OCI-LY7 (cell line): ENCODE measurements around the gene MANSC1. TPM values are rescaled to one million over a fixed set of nuclear protein-coding genes. Genes with fewer than 3 reads are reported as not detected.
A peak's percentile ranks its signal among the peaks of the same experiment; 100 is the strongest.

Experiments
- BruUV-seq: library from RNA; stranded (reverse); fragments of 400-500 nt; replicated peaks from 2 replicates; lab custom pipeline; 2021; lab: Mats Ljungman, UMichigan
- CTCF ChIA-PET: fragments of 300-600 bp; sonication (Branson Sonifier 250); formaldehyde crosslinking; loops from one replicate; lab custom pipeline; 2022; ENCODE audit warnings: antibody characterized with exemption; ENCODE audit not compliant: unreplicated experiment; lab: Charles Lee
- POLR2A ChIA-PET: fragments of 300-600 bp; sonication (Branson Sonifier 250); formaldehyde crosslinking; loops from one replicate; lab custom pipeline; 2022; ENCODE audit warnings: antibody characterized with exemption; lab: Charles Lee
- DNase-seq: peaks from one replicate; pipeline ENCODE4 v3.0.0-alpha.2; 2015; ENCODE audit warnings: low spot score
- H2AFZ ChIP-seq: fragments of 200-600 bp; sonication (generic), shearing (Covaris generic); 2 replicates; pipeline ENCODE4 v1.6.1; 2014; ENCODE audit warnings: mild to moderate bottlenecking, antibody characterized with exemption, low read length, moderate library complexity
- H3K27ac ChIP-seq: fragments of 200-600 bp; sonication (generic); 2 replicates; pipeline ENCODE4 v1.5.1; 2014; ENCODE audit warnings: mixed run types, low read depth, mild to moderate bottlenecking, moderate library complexity, low read length, inconsistent platforms; ENCODE audit not compliant: poor library complexity, severe bottlenecking
- H3K36me3 ChIP-seq: fragments of 200-600 bp; sonication (generic); 2 replicates; pipeline ENCODE4 v1.6.1; 2014; ENCODE audit warnings: mild to moderate bottlenecking, antibody characterized with exemption, low read length, moderate library complexity, mixed read lengths; ENCODE audit not compliant: insufficient read depth
- H3K4me1 ChIP-seq: fragments of 200-600 bp; sonication (generic); 2 replicates; pipeline ENCODE4 v1.5.1; 2014; ENCODE audit warnings: mild to moderate bottlenecking, low read length; ENCODE audit not compliant: insufficient read depth, poor library complexity, severe bottlenecking
- H3K4me2 ChIP-seq: fragments of 200-600 bp; sonication (generic); 2 replicates; pipeline ENCODE4 v1.6.1; 2014; ENCODE audit warnings: mild to moderate bottlenecking, low read length
- H3K4me3 ChIP-seq: fragments of 200-600 bp; sonication (generic); 2 replicates; pipeline ENCODE4 v1.5.1; 2014; ENCODE audit warnings: mild to moderate bottlenecking, low read depth, low read length; ENCODE audit not compliant: poor library complexity, severe bottlenecking
- H3K79me2 ChIP-seq: fragments of 200-600 bp; sonication (generic); 2 replicates; pipeline ENCODE4 v1.6.1; 2016; ENCODE audit warnings: low read depth, mild to moderate bottlenecking, low read length, moderate library complexity, mixed read lengths; ENCODE audit not compliant: insufficient read depth
- H3K9me2 ChIP-seq: fragments of 200-600 bp; sonication (generic); 2 replicates; pipeline ENCODE4 v1.6.1; 2016; ENCODE audit warnings: mild to moderate bottlenecking, low read length, mixed read lengths; ENCODE audit not compliant: insufficient read depth
- H3K9me3 ChIP-seq: fragments of 200-600 bp; sonication (generic); 2 replicates; pipeline ENCODE4 v1.6.1; 2014; ENCODE audit warnings: mild to moderate bottlenecking, mixed run types, low read length, mixed read lengths
- H4K20me1 ChIP-seq: fragments of 200-600 bp; sonication (generic); 2 replicates; pipeline ENCODE4 v1.6.1; 2014; ENCODE audit warnings: mild to moderate bottlenecking, antibody characterized with exemption, low read length, moderate library complexity, mixed read lengths; ENCODE audit not compliant: insufficient read depth
- CTCF ChIP-seq: fragments of 200-600 bp; sonication (generic); conservative IDR thresholded peaks from 2 replicates; pipeline ENCODE4 v1.5.1; 2014; ENCODE audit warnings: mild to moderate bottlenecking, antibody characterized with exemption, low read length, moderate library complexity, mixed read lengths
- EZH2phosphoT487 ChIP-seq: fragments of 200-600 bp; sonication (generic); IDR thresholded peaks from 2 replicates; pipeline ENCODE4 v1.6.1; 2018; ENCODE audit warnings: low read depth, borderline replicate concordance, mild to moderate bottlenecking, mixed run types, antibody characterized with exemption, low read length, moderate library complexity, mixed read lengths
- intact Hi-C: fragments of 100-400 bp; cut with micrococcal nuclease; formaldehyde crosslinking; loops from one replicate; pipeline ENCODE4 v1.10.0; 2022; ENCODE audit not compliant: unreplicated experiment
- total RNA-seq, 2 experiments: library from RNA; depleted of rRNA in 1 of 2; stranded (reverse); fragments of >200 nt in 1 of 2; shearing (Covaris generic) in 1 of 2; gene quantifications; 2 replicates each; pipeline ENCODE4 v1.2.3, GENCODE V29; 2014 to 2022

MANSC1 gene
- total RNA-seq, 2 experiments from 2014 or later = not detected

GRCh38 chr12:12331244-12331771 lies 18.7 kb downstream of the MANSC1 start:
- H4K20me1 ChIP-seq = no peaks in the 10 kb centered on the region
- H3K4me1 ChIP-seq = peaks cover 4% of the 10 kb centered on the region
- intact Hi-C loops = loop anchor here (5.0 to 10.0 kb wide), 2 partner anchors 289 to 757 kb away; no protein-coding TSS in a partner anchor
- H3K9me2 ChIP-seq = no peaks in the 10 kb centered on the region
- no peak overlapping the region for H3K4me2 ChIP-seq
- H2AFZ ChIP-seq = no peak overlapping the region
- no TSS peak for BruUV-seq
- no peaks in the 10 kb centered on the region for H3K36me3 ChIP-seq
- no peak overlapping the region for H3K27ac ChIP-seq
- no peak overlapping the region for H3K4me3 ChIP-seq
- no peaks in the 10 kb centered on the region for H3K9me3 ChIP-seq
- no peaks in the 10 kb centered on the region for H3K79me2 ChIP-seq
- TF ChIP-seq CTCF = no peak
- no peak for TF ChIP-seq EZH2phosphoT487
- ChIA-PET POLR2A (no interaction called here), CTCF (interaction anchor here (0.8 kb wide), 1 partner anchor 15 kb away, joined by 3 read pairs; no protein-coding TSS in a partner anchor)
- no peak for DNase-seq

- Histone ChIP-seq H3K4me1 (peaks cover 4% of the 10 kb centered on the region), H2AFZ (peak overlapping the region; percentile 46; the same call in 1 of the 2 replicates), H3K9me3 (no peaks in the 10 kb centered on the region), H3K36me3 (no peaks in the 10 kb centered on the region), H3K27ac (no peak overlapping the region), H3K4me3 (no peak overlapping the region), H3K79me2 (no peaks in the 10 kb centered on the region), H3K4me2 (no peak overlapping the region), H3K9me2 (no peaks in the 10 kb centered on the region), H4K20me1 (no peaks in the 10 kb centered on the region)
- intact Hi-C loops = no loop called here
- BruUV-seq = no TSS peak
- ChIA-PET POLR2A (interaction anchor here (0.6 to 1.8 kb wide), 4 partner anchors 11 to 86 kb away, joined by 3 to 5 read pairs (median 4); partner anchors contain the start of gene BORCS5), CTCF (interaction anchor here (0.6 kb wide), 1 partner anchor 748 kb away, joined by 3 read pairs; no protein-coding TSS in a partner anchor)
- TF ChIP-seq CTCF (peak; percentile 87), EZH2phosphoT487 (no peak)
- peak; percentile 83 for DNase-seq
Observed at GRCh38 chr12:12327802-12328201, 22.2 kb downstream of the MANSC1 start.

DNA sequence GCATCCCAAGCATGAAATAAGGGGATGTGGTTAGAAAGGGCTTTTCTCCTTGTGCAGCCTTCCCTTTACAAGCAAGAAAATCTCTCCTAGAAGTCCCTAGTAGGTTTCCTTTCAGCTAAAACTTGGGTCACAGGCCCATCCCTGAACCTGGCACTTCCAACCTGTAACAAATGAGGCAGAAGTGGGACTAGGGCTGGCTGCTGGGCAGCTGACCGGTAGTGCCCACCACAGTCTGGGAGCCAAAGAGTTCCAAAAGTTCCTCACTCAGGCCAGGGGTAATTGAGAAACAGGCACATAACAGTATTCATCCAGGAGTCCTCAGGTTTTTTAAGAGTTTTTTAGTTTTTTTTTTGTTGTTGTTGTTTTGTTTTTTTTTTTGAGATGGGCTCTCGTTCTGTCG lies 23.8 kb downstream of the MANSC1 start:
- no peaks in the 10 kb centered on the region for H3K9me3 ChIP-seq
- no peaks in the 10 kb centered on the region for H4K20me1 ChIP-seq
- DNase-seq = no peak
- H3K79me2 ChIP-seq = no peaks in the 10 kb centered on the region
- intact Hi-C loops = no loop called here
- no peaks in the 10 kb centered on the region for H3K9me2 ChIP-seq
- H3K27ac ChIP-seq = no peak overlapping the region
- ChIA-PET POLR2A (interaction anchor here (0.6 to 1.3 kb wide), 2 partner anchors 9 to 287 kb away, joined by 3 read pairs; no protein-coding TSS in a partner anchor), CTCF (no interaction called here)
- TF ChIP-seq EZH2phosphoT487 = no peak
- TF ChIP-seq CTCF = no peak
- no peak overlapping the region for H2AFZ ChIP-seq
- H3K4me2 ChIP-seq = no peak overlapping the region
- BruUV-seq = no TSS peak
- H3K36me3 ChIP-seq = no peaks in the 10 kb centered on the region
- no peak overlapping the region for H3K4me3 ChIP-seq
- peaks cover 4% of the 10 kb centered on the region for H3K4me1 ChIP-seq
